Measurements from ENCODE around the gene ACP7.

Gene ACP7

DNA sequence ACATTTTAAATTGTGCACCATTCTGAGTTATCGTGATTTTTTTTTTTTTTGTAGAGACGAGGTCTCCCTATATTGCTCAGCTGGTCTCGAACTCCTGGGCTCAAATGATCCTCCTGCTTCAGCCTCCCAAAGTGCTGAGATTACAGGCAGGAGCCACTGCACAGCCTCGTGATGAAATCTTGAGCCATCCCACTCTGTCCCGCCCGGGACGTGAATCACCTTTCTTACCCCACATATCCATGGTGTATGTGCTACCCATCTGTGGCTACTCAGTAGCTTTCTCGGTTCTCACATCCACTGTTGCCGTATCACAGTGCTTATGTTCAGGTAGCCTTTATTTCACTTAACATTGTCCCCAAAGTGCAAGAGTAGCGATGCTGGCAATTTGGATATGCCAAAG, 67.9 kb downstream of the ACP7 start:
- no peak for DNase-seq

DNA sequence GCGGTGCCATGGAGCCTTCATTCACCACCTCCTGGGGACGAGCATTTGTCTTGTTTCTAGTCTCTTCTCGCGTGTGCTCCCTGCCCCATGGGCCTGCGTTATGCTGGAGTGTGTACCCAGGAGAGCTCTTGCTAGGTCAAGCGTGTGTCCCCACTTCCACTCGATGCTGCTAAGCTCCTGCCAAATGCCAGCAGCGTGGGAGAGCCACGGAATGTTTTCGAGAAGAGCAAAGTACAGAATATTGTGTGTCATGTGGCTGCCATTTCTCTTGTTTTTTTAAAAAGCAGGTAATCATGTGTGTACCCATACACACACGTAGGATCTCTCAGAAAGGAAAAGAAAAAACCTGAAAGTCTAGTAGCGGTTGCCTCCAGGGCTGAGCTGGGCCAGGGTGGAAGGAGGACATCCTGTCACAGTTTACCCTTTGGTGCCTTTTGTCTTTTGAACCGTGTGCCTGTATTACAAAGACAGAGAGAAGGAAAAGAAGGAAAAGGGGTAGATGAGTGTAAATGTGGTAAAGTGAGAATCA, 70.0 kb downstream of the ACP7 start:
- DNase-seq, result no peak

- DNase-seq, result no peak
Observed at GRCh38 chr19:39154629-39155100, 70.5 kb downstream of the ACP7 start.

DNA sequence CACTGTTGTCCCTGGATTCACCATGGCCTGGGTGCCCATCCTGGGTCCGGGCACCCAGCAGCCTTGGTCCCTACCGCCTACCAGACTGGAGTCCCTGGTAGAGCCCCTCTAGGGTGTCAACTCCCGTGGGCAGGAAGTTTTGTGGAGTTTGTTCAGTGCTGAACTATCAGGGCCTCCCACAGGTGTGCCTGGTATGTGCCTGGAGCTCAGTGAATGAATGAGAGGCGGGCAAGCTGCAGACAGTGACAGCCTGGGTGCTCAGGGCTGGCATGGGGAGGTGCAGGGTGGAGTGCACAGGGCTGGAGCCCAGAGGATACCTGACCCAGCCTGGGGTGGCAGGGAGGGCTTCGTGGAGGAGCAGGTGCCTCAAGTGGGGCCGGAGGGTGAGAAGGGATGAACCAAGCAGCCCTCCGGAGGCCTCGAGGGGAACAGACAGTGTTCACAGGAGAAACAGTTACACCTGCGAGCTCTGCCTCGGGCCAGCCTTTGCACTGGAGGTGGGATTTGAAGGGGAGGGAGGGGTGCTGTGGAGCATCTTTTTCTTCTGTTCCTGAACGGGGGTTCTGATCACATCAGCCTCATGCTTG, 71.0 kb downstream of the ACP7 start:
- DNase-seq, result no peak

GRCh38 chr19:39155741-39156140, 71.6 kb downstream of the ACP7 start:
- DNase-seq, result no peak

GRCh38 chr19:39156326-39157230, 72.4 kb downstream of the ACP7 start:
- no peak for DNase-seq

- no peak for DNase-seq
Observed at GRCh38 chr19:39157275-39157996, 73.3 kb downstream of the ACP7 start.

GRCh38 chr19:39157997-39158389, 73.8 kb downstream of the ACP7 start:
- no peak for DNase-seq

DNA sequence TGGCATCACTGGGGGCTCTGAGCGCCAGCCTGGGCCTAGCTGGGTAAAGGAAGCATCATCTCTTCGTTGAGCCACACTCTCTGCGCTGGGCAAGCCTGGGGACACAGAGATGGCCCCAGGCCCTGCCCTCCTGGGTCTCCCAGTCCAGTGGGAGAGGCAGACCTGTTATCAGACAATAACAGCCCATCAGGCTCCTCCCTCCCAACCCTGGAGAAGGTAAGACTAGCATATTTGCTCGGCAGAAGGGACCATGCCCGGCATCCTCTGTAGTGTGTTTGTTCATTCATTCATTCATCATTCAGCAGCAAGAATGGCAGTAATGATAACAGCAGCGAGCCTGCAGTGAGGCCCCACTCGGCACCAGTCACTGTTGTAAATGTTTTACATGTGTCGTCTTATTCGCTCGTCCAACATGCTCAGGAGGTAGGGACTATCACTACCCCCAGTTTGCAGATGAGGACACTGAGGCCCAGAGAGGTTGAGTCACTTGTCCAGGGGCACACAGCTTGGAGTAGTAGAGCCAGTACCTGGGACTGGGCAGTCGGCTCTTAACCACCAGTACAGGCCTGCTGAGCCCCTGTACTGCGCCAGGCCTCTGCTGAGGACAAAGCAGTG, 74.6 kb downstream of the ACP7 start:
- no peak for DNase-seq

- no peak for DNase-seq
Observed at GRCh38 chr19:39160523-39160861, 76.3 kb downstream of the ACP7 start.
